GM19397 (cell line): Measurements from ENCODE around the gene FXYD7.
"Not testable (repeated sequence)": the region's sequence is repeated elsewhere in the genome, so short reads cannot be mapped to it uniquely, and the experiment has no call there.

Source experiments
- ATAC-seq: cut with Tn5 transposase; IDR thresholded peaks from one replicate; pipeline ENCODE4 v1.9.1; 2021; ENCODE audit warnings: mild to moderate bottlenecking, moderate library complexity; ENCODE audit not compliant: unreplicated experiment

Gene FXYD7

GRCh38 chr19:35143231-35143715 is at the start of gene FXYD7:
Gene FXYD7 (plus strand): TSS chr19:35143255. CDS start chr19:35143334, 79 bp downstream.
- ATAC-seq = no peak

- no peak for ATAC-seq
These were observed 49.6 kb upstream of the FXYD7 start for GRCh38 chr19:35093430-35093829.

GRCh38 chr19:35093941-35094647 is 49.0 kb upstream of the FXYD7 start:
- ATAC-seq = no peak

GRCh38 chr19:35094656-35095055 is 48.4 kb upstream of the FXYD7 start:
- no peak for ATAC-seq

GRCh38 chr19:35095667-35096368 is 47.2 kb upstream of the FXYD7 start:
- ATAC-seq = no peak

- no peak for ATAC-seq
These were observed 44.5 kb upstream of the FXYD7 start for GRCh38 chr19:35098413-35099049.

GRCh38 chr19:35099155-35099896 is 43.7 kb upstream of the FXYD7 start:
- ATAC-seq = no peak

GRCh38 chr19:35099897-35100275 is 43.2 kb upstream of the FXYD7 start:
- no peak for ATAC-seq

- no peak for ATAC-seq
These were observed 42.2 kb upstream of the FXYD7 start for GRCh38 chr19:35100588-35101533.

- ATAC-seq = not testable (repeated sequence)
These were observed 41.1 kb upstream of the FXYD7 start for GRCh38 chr19:35101949-35102348.

GRCh38 chr19:35103614-35104013 is 39.4 kb upstream of the FXYD7 start:
- ATAC-seq = not testable (repeated sequence)

- ATAC-seq = no peak
These were observed 38.7 kb upstream of the FXYD7 start for GRCh38 chr19:35104361-35104760.

- no peak for ATAC-seq
These were observed 38.0 kb upstream of the FXYD7 start for GRCh38 chr19:35105047-35105410.

GRCh38 chr19:35105411-35106290 is 37.4 kb upstream of the FXYD7 start:
- ATAC-seq = no peak

GRCh38 chr19:35106291-35106583 is 36.8 kb upstream of the FXYD7 start:
- ATAC-seq = no peak

- ATAC-seq = no peak
These were observed 36.0 kb upstream of the FXYD7 start for GRCh38 chr19:35106898-35107541.

GRCh38 chr19:35107545-35107944 is 35.5 kb upstream of the FXYD7 start:
- ATAC-seq = no peak

- no peak for ATAC-seq
These were observed 34.3 kb upstream of the FXYD7 start for GRCh38 chr19:35108730-35109129.
